Stimulated activated CD8-positive, alpha-beta memory T cell treated with anti-CD3 and anti-CD28 coated beads, Interleukin-12 subunit alpha, Interleukin-12 subunit beta, amount 100 ng/mL, for 1 hour (primary cell): ENCODE results near the gene LYSMD2.

Source experiments
- DNase-seq: peaks from one replicate; pipeline ENCODE4 v3.0.0-alpha.2; 2020; ENCODE audit warnings: low read depth

The LYSMD2 gene

DNA sequence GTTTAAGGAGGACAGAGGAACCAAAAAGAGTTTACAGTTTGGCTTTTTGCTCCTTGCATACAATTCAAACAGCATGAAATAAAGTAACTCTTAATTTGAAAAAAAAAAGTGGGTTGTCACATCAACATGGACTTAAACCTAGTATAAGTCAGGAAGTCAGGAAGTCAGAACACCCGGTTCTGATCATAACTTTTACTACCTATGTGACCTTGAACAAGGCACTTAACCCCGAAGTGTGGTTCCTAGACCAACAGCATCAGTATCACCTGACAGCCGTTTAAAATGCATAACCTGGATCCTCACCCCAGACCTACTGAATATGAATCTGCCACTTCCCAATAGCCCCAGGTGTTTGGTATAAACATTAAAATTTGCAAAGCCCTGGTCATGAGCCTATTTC, 18.7 kb downstream of the LYSMD2 start:
- DNase-seq = no peak

- no peak for DNase-seq
These were observed 19.2 kb downstream of the LYSMD2 start for GRCh38 chr15:51718219-51718618.

- no peak for DNase-seq
These were observed 22.5 kb downstream of the LYSMD2 start for GRCh38 chr15:51714911-51715310.

DNA sequence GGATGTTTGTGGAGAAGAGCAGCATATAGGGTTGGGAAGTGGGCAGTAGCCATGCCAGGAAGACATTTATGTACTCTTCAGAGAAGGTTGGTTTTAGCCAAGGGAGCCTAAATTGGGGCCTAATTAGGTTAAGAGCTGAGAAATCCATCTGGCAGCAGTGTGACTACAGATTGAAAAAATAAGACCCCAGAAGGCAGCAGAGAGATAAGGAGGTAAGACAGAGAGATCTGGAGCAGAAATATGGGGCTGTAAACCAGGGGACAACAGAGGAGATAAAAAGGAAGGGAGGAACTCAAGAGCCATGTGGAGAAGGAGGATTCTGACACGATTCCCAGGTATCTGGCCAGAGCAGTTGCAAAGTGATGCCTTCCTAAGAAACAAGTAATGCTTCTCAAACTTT, 23.3 kb downstream of the LYSMD2 start:
- DNase-seq = no peak

DNA sequence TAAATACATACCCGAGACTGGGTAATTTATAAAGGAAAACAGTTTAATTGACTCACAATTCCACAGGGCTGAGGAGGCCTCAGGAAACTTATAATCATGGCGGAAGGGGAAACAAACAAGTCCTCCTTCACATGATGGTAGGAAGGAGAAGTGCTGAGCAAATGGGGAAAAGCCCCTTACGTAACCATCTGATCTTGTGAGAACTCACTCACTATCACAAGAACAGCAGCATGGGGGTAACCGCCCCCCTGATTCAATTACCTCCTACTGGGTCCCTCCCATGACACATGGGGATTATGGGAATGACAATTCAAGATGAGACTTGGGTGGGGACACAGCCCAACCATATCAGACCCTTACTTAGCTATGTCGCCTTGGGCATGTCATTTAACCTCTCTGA, 28.4 kb downstream of the LYSMD2 start:
- no peak for DNase-seq

GRCh38 chr15:51708013-51708412, 29.4 kb downstream of the LYSMD2 start:
- DNase-seq = no peak

DNA sequence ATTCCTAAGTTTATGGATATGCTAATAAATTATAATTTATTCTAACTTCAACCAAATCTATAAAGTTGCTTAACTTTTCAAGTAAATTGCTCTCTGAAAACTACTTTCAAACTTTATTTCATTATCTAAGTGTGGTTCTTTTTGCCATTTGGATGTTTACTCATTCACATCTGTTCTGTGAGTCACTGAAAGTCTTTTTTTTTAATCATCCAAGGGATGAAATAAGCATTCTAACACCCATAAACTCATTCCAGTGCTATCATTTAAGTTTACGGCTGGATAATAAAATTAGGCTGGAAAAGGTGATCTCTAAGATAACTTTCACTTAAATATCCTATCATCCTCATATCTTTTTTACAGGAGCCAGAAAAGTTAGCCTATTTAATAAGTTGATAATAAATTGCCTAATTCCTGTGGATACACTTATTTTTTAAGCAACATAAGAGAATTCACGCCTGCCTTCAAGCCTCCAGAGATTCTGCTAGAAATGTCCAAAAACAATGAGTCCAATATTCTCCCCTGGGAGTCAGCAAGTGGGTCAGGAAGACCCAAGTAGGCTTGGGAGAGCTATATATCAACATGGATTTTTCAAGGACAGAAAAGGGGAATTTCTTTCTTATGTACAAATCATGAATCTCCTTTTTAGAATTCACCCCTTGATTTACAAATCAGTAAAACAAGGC, 30.4 kb downstream of the LYSMD2 start:
- DNase-seq = no peak

- no peak for DNase-seq
These were observed 31.2 kb downstream of the LYSMD2 start for GRCh38 chr15:51706291-51706690.

DNA sequence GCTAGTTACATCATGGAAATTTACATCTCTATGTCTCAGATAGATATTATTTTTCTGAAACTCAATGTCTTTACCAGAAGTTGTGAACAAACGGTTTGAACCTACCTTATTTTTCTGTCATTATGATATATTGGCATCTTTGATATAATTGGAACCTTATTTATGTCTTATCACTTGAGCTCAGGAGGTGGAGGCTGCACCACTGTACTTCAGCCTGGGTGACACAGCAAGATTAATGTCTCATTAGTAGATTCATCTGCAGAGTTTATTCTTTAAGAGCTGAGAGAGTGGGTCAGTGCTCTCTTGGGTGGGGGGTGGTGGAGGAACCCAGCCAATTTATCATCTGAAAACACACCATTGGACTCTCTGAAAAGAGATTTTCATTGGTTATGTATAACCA, 34.7 kb downstream of the LYSMD2 start:
- no peak for DNase-seq

DNA sequence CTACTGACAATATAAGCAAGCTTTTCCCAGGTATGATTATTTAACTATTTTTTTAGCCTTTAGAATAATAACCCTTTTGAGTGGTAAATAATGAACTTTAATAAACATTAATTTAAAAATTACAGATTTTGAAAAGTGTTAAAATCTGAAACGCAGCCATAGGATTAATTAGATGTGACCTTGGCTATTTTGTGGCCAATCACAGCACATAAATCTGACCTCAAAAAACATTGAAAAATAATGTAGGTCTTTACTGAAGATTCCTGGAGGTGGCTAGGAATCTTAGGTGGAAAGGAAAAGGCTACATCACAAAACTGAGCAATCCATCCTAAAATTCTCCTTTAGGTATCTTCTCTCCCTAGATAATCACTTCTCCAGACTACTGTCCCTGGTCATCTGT, 38.1 kb downstream of the LYSMD2 start:
- no peak for DNase-seq

DNA sequence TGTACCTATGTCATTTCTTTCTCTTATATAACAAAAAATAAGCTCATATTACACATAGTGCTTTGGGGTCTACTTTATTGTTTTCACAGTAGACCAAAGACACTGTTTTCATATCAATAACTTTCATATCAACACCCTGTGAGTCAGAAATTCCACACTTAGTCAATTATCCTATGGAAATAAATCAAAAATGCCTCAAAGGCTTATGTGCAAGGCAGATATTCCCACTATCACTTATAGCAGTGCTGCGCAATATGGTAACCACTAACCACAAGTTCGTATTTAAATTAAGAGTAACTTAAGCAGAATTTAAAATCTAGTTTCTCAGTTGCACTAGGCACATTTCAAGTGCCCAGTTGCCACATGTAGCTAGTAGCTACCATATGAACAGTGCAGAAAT, 40.3 kb downstream of the LYSMD2 start:
- DNase-seq = no peak

DNA sequence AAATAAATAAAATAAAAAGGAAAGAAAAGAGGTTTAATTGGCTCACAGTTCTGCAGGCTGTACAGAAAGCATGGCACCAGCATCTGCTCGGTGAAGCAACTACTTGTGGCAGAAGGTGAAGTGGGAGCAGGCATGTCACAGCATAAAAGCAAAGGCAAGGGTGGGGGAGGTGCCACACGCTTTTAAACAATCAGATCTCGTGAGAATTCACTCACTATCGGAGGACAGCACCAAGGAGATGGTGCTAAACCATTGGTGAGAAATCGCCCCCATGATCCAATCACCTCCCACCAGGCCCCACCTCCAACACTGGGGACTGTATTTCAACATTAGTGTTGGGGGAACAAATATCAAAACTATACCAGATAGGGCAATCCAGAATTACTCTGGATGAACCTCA, 40.9 kb downstream of the LYSMD2 start:
- DNase-seq = no peak

DNA sequence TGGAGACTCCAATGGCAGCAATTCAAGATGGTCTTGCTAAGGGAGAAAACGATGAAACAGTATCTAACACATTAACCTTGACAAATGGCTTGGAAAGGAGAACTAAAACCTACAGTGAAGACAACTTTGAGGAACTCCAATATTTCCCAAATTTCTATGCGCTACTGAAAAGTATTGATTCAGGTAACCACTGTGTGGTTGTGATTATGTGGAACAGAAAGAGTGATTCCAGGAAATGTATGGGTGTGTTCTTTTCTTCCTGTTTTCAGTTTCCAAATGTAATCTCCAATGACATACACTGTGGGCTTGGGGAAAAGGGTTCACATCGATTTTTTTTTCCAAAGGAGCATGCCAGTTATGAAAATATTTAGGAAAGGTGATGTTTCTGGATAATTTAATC, 45.3 kb downstream of the LYSMD2 start:
- no peak for DNase-seq

DNA sequence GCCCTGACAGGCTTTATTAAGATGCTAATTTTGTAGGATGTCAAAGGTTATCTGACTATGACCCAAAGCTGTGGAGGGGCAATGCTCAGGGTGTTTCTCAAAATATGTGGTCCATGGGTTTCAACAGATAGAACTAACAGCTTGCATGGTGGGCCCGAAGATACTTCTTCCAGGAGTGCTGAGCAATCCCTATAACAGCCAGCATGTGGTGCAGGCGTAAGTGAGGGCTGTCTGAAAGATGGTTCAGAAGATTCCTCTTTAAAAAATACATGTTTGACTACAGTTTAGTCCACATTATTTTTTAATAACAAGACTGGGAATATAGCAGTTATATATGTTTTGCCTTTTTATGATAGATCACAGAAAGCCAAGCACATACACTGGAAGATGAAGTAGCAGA, 48.6 kb downstream of the LYSMD2 start:
- DNase-seq = no peak

DNA sequence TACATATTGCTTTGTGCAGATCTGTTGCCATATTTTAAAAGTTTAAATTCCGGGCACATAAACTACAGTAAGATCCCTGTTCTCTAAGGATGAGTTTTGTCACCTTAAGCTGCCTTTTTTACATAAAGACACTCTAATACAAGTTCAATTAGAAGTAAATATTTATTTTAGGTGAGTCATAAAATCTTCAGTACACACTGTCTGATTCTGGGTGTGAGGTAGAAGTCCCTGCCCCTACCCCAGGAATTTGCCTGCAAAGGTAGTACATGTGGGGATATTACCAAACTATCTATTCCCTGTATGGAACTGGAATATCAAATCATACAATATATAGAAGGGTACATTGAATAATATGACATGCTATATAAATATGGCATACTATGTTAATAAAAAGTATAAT, 49.9 kb downstream of the LYSMD2 start:
- no peak for DNase-seq

DNA sequence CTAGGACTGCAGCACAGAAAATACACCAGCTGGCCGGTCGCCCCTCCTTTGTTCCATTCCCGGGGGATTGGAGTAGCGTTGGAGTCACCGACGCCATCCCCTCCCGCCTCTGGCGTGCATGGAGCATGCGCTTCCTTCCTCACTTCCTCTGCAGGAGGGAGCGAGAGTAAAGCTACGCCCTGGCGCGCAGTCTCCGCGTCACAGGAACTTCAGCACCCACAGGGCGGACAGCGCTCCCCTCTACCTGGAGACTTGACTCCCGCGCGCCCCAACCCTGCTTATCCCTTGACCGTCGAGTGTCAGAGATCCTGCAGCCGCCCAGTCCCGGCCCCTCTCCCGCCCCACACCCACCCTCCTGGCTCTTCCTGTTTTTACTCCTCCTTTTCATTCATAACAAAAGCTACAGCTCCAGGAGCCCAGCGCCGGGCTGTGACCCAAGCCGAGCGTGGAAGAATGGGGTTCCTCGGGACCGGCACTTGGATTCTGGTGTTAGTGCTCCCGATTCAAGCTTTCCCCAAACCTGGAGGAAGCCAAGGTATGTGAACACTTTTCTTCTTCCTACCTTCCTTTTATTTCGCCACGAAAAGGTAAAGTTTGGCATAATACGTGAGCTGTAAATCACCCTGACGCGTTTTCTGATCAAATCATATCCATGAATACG, 56.0 kb downstream of the LYSMD2 start, which contains the start of gene SCG3:
SCG3 (plus strand) TSS at position 201 of the 661 bp plus-strand sequence; CDS start at position 454, 253 bp downstream.
- peak; percentile 13 for DNase-seq

DNA sequence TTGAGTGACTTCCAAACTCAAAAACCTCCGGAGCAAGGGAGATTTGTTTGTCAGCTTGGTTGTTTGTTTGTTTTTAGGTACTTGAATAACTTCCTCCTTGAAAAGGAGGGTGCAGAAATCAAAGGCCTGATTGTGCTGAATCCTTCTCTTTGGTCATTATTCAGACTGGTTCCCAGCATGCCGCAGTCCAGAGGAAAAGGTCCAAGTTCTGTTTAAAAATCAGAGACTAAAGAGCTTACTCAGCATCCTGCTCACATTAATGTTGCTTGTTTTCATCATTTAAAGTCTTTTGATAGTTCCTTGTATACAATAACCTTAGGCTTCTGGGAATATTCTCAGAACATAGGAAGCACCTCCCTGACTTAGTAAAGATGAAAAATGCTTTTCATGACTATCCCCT, 57.1 kb downstream of the LYSMD2 start:
- DNase-seq = no peak

DNA sequence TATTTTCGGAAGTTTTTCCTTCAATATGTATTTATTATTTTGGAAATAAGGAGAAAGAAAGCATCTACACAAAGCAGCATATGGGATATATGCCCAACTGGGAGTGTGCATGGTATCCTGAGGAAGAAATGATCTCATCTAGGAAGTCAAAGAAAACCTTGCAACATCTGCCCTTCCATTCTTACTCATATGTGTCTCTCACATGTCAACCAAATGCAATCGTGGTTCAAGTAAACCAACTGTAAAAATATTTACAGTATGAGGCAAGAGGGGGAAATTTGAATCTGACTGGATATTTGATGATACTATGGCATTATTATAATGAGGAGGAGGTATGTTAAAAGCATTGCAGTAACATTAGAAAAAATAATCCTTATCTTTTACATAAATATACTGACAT, 59.4 kb downstream of the LYSMD2 start:
- DNase-seq = no peak

GRCh38 chr15:51677452-51677851, 60.0 kb downstream of the LYSMD2 start:
- no peak for DNase-seq

DNA sequence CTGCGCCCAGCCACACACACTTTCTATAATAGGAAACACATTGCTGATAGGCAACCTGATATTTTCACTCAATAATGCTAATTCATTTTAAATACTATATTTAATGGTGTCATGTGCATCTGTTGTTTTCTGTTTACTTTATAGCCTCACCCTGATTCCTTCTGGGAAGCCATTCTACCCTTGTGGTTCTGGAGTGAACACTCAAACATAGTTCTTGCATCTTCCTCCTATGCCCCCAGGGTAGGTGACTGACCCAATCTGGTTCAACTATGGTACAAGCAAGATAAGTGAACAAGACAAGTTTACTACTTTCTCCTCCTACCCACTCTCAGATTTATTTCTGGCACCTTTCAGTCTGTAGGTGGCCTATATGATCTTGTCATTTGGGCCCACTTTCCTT, 60.4 kb downstream of the LYSMD2 start:
- DNase-seq = no peak

DNA sequence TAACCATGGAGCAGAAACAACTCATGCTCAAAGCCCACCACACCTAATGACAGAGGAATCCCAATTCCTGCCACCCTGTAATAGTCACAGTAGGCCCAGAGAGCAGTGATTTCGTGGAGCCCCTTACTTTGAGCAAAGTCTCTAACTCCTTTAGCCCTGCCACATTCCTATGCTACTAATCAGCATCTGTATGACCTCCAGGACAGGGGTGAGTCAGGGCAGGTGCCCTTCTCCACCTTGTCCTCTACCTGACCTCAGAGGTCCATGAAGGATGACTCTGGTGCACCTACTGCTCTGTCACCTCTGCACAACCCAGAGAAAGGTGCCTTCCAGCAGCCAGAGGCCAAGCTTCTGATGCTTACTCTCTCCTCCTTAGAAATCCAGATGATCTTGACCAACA, 62.2 kb downstream of the LYSMD2 start:
- no peak for DNase-seq
